Fibroblast of the aortic adventitia (primary cell): ENCODE results near the gene SLC23A1. TPM values are rescaled to one million over a fixed set of nuclear protein-coding genes. Genes with fewer than 3 reads are reported as not detected.
"Not testable (repeated sequence)": the region's sequence is repeated elsewhere in the genome, so short reads cannot be mapped to it uniquely, and the experiment has no call there.

Experiments
- DNase-seq: peaks from one replicate; pipeline ENCODE4 v3.0.0-alpha.2; 2010; ENCODE audit warnings: low read depth
- H3K4me3 ChIP-seq: 2 replicates; pipeline ENCODE4 v1.5.1; 2011; ENCODE audit warnings: low read depth, mild to moderate bottlenecking, control low read depth, low read length, moderate library complexity
- total RNA-seq: library from RNA; depleted of rRNA; stranded (reverse); fragments of >200 nt; gene quantifications from 2 replicates; pipeline ENCODE4 v1.2.3, GENCODE V29; 2012; ENCODE audit warnings: low replicate concordance
- TF ChIP-seq, protein P1 (sequence below): IDR thresholded peaks from 2 replicates; pipeline ENCODE4 v1.5.1; 2011; ENCODE audit warnings: mild to moderate bottlenecking, low read length, control low read depth, inconsistent platforms; ENCODE audit not compliant: insufficient read depth

SLC23A1 gene
- total RNA-seq, 1 donor: not detected

DNA sequence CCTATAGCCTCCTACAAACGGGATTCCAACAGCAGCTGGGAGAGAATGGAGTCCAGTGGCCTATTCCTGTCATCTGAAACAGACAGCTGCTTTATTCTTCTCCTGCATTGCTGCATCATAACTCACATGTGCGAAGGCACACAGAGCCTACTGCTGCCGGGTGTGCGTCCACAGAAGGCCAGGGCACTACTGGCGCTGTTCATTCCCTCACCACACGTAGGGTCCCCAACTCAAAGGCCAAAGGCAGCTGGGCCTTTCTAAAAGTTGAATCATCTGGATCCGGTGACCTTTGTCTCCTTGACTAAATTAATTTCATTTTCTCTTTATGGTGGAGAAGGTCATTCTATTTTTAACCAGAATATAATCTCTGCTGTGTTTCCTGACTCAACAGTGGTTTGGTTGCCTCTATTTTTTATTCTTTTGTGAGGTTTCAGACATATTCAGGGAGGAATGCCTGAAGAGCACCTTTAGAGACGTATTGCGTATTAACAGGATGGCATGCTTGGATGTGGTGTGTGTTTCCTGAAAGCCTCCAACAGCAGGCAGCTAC, 31.6 kb upstream of the SLC23A1 start:
- TF ChIP-seq, protein P1, sequence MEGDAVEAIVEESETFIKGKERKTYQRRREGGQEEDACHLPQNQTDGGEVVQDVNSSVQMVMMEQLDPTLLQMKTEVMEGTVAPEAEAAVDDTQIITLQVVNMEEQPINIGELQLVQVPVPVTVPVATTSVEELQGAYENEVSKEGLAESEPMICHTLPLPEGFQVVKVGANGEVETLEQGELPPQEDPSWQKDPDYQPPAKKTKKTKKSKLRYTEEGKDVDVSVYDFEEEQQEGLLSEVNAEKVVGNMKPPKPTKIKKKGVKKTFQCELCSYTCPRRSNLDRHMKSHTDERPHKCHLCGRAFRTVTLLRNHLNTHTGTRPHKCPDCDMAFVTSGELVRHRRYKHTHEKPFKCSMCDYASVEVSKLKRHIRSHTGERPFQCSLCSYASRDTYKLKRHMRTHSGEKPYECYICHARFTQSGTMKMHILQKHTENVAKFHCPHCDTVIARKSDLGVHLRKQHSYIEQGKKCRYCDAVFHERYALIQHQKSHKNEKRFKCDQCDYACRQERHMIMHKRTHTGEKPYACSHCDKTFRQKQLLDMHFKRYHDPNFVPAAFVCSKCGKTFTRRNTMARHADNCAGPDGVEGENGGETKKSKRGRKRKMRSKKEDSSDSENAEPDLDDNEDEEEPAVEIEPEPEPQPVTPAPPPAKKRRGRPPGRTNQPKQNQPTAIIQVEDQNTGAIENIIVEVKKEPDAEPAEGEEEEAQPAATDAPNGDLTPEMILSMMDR: no peak
- no peak for DNase-seq

DNA sequence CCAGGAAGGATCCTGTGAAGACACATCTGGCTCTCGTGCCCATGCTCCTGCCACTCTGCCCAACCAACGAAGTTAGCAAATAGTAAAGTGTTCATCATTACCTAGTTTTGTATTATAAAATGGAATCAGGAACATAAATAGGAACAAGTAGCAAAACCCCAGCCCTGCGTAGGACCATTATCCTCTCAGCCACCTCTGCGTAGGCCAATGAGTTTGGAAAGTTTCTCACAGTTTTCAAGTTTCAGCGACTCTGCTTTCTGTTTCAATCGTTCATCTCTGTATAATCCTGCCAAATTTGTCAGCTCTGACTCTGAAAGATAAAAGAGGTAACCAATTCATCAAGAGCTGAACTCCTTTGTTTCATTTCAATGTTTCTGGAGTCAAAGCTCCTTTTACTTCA, 30.9 kb upstream of the SLC23A1 start:
- no peak for DNase-seq
- no peak overlapping the region for H3K4me3 ChIP-seq
- TF ChIP-seq, protein P1: no peak

More for the DNA sequence above, 31.6 kb upstream of the SLC23A1 start:
- no peak overlapping the region for H3K4me3 ChIP-seq

DNA sequence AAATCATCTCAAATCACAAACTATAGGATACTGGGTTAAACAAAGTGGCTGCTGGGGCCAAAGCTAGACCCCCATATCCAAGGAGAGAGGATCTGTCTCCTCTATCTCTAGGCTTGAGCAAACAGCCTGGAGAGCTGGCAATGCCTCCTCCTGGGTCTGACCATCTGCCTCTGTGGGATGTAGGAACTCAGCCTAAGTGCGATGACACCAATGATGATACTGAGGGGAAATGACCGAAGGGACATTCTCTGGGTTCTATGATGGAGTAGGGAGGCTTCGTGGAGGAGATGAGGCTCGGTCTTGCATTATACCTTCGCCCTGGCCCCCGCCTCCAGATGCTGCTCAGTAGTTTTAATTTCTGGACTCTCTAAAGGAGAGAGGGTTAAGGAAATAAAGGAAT, 30.1 kb upstream of the SLC23A1 start:
- no peak for DNase-seq
- TF ChIP-seq, protein P1: no peak
- no peak overlapping the region for H3K4me3 ChIP-seq

DNA sequence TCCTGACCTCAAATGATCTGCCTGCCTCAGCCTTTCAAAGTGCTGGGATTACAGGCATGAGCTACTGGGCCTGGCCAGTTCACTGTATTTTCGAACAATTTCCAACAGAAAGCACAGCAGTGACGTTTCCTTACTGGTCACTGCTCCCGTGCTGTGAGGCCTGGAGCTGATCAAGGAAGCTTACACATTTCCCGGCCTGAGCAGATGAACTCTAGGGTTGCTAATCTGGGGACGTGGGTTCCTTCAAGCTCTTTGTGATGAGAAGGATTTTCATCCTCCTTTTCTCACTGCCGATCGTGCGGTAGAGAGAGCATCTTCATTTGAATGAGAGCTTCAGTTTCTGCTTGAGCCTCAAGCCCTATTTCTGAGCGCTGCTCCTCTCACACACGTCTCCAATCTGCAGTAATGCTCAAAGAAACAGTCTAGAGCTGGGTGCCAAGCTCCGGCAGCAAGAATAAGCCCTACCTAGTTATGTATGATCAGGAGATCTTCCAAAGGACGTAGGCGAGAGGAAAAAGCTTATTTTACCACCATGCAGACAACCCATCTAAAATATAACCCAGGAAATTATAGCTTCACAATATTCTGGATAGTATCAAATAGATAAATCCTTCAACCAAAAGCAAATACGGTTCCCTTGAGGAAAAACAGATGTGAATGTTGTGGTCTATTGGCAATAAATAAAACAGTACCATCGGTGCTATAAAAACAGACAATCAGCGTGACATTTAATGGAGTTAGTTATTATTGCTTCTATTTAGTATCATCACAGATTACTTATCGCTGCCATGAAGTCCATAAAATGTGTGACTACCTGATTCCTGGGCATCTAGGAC, 28.1 kb upstream of the SLC23A1 start:
- DNase-seq: no peak
- TF ChIP-seq, protein P1: no peak
- no peak overlapping the region for H3K4me3 ChIP-seq

DNA sequence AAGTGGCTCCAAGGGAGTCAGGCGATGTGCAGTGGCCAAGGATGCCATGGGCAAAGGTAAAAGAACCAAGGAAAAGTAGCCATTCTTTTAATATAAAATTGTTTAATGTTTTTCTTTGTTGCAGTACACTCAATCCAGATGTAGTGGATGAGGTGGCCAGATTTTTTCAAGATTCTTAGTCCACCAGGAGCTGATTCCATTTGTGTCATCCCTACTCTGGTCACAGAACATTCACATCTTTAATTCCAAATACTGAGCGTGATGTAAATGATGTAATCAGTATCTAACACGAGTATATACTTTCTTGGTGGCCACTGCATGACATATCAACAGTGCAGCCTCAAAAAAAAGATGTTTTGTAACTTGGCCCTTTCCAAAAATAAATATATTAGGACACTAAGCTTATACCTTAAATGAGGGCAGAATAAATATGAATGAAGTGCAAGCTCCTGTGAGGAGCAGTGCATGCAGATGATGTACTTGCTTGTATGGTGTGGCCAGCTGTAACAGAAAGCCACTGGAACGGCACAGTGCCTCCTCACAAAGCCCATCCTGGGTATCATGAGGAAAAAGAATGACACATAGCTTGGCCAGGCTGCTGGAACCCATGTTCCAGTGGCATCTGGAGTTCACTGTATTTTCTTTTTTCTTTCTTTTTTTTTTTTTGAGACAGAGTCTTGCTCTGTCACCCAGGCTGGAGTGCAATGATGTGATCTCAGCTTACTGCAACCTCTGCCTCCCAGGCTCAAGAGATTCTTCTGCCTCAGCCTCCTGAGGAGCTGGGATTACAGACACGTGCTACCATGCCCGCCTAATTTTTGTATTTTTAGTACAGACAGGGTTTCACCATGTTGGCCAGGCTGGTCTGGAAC, 27.3 kb upstream of the SLC23A1 start:
- TF ChIP-seq, protein P1: no peak
- no peak for DNase-seq
- H3K4me3 ChIP-seq: no peak overlapping the region

DNA sequence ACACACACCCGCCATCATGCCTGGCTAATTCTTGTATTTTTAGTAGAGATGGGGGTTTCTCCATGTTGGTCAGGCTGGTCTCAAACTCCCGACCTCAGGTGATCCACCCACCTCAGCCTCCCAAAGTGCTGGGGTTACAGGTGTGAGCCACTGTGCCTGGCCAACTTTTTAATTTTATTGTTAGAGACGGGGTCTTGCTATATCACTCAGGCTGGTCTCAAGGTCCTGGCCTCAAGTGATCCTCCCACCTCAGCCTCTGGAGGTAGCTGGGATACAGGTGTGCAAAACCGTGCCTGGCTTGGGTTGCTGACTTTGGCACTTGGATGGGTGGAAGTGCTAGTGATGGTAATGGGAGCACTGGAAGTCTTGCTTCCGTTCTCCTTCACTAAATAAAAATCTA, 26.0 kb upstream of the SLC23A1 start:
- H3K4me3 ChIP-seq, DNase-seq: not testable (repeated sequence)

DNA sequence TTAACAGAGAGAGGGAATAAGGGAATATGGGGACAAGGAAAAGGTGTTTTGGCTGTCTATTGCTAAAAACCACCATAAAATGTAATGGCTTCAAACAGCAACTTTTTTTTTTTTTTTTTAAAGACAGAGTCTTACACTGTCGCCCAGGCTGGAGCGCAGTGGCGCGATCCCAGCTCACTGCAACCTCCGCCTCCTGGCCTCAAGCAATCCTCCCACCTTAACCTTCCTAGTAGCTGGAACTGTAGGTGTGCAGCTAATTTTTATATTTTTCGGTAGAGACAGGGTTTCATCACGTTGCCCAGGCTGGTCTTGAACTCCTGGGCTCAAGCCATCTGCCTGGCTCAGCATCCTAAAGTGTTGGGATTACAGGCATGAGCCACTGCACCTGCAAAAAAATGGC, 25.1 kb upstream of the SLC23A1 start:
- TF ChIP-seq, protein P1: no peak
- H3K4me3 ChIP-seq: no peak overlapping the region
- DNase-seq: no peak
